Liver (tissue), 3 donors: ENCODE results near the gene PNPLA2.

ENCODE experiments used
- EGR1 ChIP-seq, 2 donors: IDR thresholded peaks; 2 replicates each; pipeline ENCODE4 v1.6.1; 2016 to 2018; ENCODE audit warnings: antibody characterized with exemption in 2 of 2, low read depth in 2 of 2
- GABPA ChIP-seq, 2 donors: IDR thresholded peaks in 1 of 2; conservative IDR thresholded peaks in 1 of 2; 2 replicates each; pipeline ENCODE4 v1.6.1; 2016; ENCODE audit warnings: antibody characterized with exemption in 2 of 2, mild to moderate bottlenecking in 1 of 2, moderate library complexity in 1 of 2
- JUND ChIP-seq, 2 donors: IDR thresholded peaks; 2 replicates each; pipeline ENCODE4 v1.6.1; 2016; ENCODE audit warnings: antibody characterized with exemption in 2 of 2
- NR2F2 ChIP-seq: IDR thresholded peaks from 2 replicates; pipeline ENCODE4 v1.6.1; 2016; ENCODE audit warnings: antibody characterized with exemption
- RXRA ChIP-seq, 2 donors: IDR thresholded peaks; 2 replicates each; pipeline ENCODE4 v1.6.1; 2017 to 2018; ENCODE audit warnings: antibody characterized with exemption in 2 of 2, mild to moderate bottlenecking in 1 of 2
- SP1 ChIP-seq: IDR thresholded peaks from 2 replicates; pipeline ENCODE4 v1.6.1; 2018; ENCODE audit warnings: antibody characterized with exemption, mild to moderate bottlenecking
- TF ChIP-seq, protein P1 (sequence below): IDR thresholded peaks from 2 replicates; pipeline ENCODE4 v1.6.1; 2016; ENCODE audit warnings: antibody characterized with exemption
- TF ChIP-seq, protein P2 (sequence below): IDR thresholded peaks from 2 replicates; pipeline ENCODE4 v1.6.1; 2016; ENCODE audit warnings: antibody characterized with exemption, mild to moderate bottlenecking
- TF ChIP-seq, protein P3 (sequence below): fragments of 150-350 bp; IDR thresholded peaks from 2 replicates; pipeline ENCODE4 v1.5.1; 2017; ENCODE audit warnings: improper control_type of control experiment, low read depth, low read length; ENCODE audit not compliant: missing input control
- donor health status: healthy.
- donor health status: healthy.

DNA sequence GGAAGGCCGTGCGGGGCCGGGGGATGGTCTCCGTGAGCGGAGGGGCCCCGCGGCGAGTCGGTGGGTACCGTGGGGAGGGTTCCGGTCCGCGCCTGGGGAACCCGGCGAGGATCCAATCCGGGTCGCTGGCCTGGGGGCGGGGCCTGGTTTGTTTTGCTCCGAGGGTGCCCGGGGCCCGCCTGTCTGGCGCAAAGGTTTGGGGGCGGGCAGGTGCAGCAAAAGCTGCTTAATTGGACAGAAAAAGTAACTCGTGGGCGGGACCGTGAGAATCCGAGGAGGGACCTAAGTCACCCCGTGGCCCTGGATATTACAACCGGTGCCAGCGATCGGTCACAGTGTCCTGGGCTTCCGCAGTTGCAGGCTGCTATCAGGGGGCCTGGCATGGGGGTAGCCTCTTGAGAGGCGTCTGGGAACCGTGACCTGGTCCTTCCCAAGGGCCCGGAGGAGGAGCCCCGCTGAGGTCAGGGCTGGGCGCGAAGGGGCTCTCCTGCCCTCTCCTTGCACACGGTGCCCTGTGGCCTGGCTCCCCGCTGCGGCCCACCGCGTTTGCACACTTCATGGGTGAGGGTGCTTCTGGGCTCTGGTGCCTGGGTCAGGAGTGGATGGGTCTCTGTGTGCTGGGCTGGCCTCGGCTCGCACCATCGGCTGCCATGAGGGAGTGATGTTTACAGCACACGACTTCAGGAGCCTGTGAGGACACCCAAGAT, 1.4 kb downstream of the PNPLA2 start:
- TF ChIP-seq, protein P1, sequence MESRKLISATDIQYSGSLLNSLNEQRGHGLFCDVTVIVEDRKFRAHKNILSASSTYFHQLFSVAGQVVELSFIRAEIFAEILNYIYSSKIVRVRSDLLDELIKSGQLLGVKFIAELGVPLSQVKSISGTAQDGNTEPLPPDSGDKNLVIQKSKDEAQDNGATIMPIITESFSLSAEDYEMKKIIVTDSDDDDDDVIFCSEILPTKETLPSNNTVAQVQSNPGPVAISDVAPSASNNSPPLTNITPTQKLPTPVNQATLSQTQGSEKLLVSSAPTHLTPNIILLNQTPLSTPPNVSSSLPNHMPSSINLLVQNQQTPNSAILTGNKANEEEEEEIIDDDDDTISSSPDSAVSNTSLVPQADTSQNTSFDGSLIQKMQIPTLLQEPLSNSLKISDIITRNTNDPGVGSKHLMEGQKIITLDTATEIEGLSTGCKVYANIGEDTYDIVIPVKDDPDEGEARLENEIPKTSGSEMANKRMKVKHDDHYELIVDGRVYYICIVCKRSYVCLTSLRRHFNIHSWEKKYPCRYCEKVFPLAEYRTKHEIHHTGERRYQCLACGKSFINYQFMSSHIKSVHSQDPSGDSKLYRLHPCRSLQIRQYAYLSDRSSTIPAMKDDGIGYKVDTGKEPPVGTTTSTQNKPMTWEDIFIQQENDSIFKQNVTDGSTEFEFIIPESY = no peak
- TF ChIP-seq RXRA (IDR thresholded peaks at IDR 0.05) = peak in 1 of 2 donors; percentile 65
- peak in 1 of 2 donors; percentile 34 for TF ChIP-seq GABPA (IDR thresholded peaks at IDR 0.05 in 1 of 2, conservative IDR thresholded peaks at IDR 0.05 in 1 of 2)
- TF ChIP-seq, protein P2, sequence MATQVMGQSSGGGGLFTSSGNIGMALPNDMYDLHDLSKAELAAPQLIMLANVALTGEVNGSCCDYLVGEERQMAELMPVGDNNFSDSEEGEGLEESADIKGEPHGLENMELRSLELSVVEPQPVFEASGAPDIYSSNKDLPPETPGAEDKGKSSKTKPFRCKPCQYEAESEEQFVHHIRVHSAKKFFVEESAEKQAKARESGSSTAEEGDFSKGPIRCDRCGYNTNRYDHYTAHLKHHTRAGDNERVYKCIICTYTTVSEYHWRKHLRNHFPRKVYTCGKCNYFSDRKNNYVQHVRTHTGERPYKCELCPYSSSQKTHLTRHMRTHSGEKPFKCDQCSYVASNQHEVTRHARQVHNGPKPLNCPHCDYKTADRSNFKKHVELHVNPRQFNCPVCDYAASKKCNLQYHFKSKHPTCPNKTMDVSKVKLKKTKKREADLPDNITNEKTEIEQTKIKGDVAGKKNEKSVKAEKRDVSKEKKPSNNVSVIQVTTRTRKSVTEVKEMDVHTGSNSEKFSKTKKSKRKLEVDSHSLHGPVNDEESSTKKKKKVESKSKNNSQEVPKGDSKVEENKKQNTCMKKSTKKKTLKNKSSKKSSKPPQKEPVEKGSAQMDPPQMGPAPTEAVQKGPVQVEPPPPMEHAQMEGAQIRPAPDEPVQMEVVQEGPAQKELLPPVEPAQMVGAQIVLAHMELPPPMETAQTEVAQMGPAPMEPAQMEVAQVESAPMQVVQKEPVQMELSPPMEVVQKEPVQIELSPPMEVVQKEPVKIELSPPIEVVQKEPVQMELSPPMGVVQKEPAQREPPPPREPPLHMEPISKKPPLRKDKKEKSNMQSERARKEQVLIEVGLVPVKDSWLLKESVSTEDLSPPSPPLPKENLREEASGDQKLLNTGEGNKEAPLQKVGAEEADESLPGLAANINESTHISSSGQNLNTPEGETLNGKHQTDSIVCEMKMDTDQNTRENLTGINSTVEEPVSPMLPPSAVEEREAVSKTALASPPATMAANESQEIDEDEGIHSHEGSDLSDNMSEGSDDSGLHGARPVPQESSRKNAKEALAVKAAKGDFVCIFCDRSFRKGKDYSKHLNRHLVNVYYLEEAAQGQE = peak; percentile 53
- TF ChIP-seq, protein P3, sequence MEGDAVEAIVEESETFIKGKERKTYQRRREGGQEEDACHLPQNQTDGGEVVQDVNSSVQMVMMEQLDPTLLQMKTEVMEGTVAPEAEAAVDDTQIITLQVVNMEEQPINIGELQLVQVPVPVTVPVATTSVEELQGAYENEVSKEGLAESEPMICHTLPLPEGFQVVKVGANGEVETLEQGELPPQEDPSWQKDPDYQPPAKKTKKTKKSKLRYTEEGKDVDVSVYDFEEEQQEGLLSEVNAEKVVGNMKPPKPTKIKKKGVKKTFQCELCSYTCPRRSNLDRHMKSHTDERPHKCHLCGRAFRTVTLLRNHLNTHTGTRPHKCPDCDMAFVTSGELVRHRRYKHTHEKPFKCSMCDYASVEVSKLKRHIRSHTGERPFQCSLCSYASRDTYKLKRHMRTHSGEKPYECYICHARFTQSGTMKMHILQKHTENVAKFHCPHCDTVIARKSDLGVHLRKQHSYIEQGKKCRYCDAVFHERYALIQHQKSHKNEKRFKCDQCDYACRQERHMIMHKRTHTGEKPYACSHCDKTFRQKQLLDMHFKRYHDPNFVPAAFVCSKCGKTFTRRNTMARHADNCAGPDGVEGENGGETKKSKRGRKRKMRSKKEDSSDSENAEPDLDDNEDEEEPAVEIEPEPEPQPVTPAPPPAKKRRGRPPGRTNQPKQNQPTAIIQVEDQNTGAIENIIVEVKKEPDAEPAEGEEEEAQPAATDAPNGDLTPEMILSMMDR = no peak
- no peak for TF ChIP-seq JUND (IDR thresholded peaks at IDR 0.05)
- peak; percentile 74 for TF ChIP-seq SP1
- peak; percentile 20 to 44 for TF ChIP-seq EGR1 (IDR thresholded peaks at IDR 0.05; ENCODE audit: low read depth in 2 of 2)
- TF ChIP-seq NR2F2 = peak; percentile 36
